Caco-2 (cell line): ENCODE results near the gene BEND5. TPM values are rescaled to one million over a fixed set of nuclear protein-coding genes. Genes with fewer than 3 reads are reported as not detected.

Source experiments
- BruUV-seq: library from RNA; stranded (reverse); fragments of 400-500 nt; replicated peaks from 2 replicates; lab custom pipeline; 2021; lab: Mats Ljungman, UMichigan
- CTCF ChIA-PET: fragments of 300-600 bp; sonication (Branson Sonifier 250); formaldehyde crosslinking; loops from one replicate; lab custom pipeline; 2022; ENCODE audit warnings: antibody characterized with exemption; lab: Charles Lee
- POLR2A ChIA-PET: fragments of 300-600 bp; sonication (Branson Sonifier 250); formaldehyde crosslinking; loops from one replicate; lab custom pipeline; 2022; ENCODE audit warnings: antibody characterized with exemption; lab: Charles Lee
- DNase-seq, 2 experiments: peaks; one replicate each; pipeline versions ENCODE4 v3.0.0 to v3.0.0-alpha.2; 2020 to 2022
- H3K27me3 ChIP-seq: replicated peaks from 2 replicates; pipeline ENCODE4 v1.6.0; 2011; ENCODE audit warnings: low read length; ENCODE audit not compliant: control insufficient read depth, insufficient read depth
- H3K36me3 ChIP-seq: 2 replicates; pipeline ENCODE4 v1.5.1; 2011; ENCODE audit warnings: low read length; ENCODE audit not compliant: control insufficient read depth, insufficient read depth
- H3K4me1 ChIP-seq: fragments of 250-450 bp; sonication (Bioruptor Pico); 2 replicates; pipeline ENCODE4 v1.5.1; 2020; ENCODE audit warnings: mild to moderate bottlenecking
- H3K4me3 ChIP-seq: 2 replicates; pipeline ENCODE4 v1.5.1; 2011; ENCODE audit warnings: low read depth, mild to moderate bottlenecking, control low read depth, low read length
- H3K9me3 ChIP-seq: fragments of 250-450 bp; sonication (Bioruptor Pico); 2 replicates; pipeline ENCODE4 v1.5.1; 2020; ENCODE audit warnings: mild to moderate bottlenecking, moderate library complexity
- H3K27ac Mint-ChIP-seq: one replicate; pipeline ENCODE4 v1.8.0; 2022; ENCODE audit warnings: mixed read lengths; ENCODE audit not compliant: unreplicated experiment
- H3K27me3 Mint-ChIP-seq: one replicate; pipeline ENCODE4 v1.8.0; 2022; ENCODE audit warnings: mixed read lengths; ENCODE audit not compliant: insufficient read depth, unreplicated experiment
- H3K36me3 Mint-ChIP-seq: one replicate; pipeline ENCODE4 v1.8.0; 2022; ENCODE audit warnings: mild to moderate bottlenecking, mixed read lengths; ENCODE audit not compliant: insufficient read depth, unreplicated experiment
- H3K4me1 Mint-ChIP-seq: one replicate; pipeline ENCODE4 v1.8.0; 2022; ENCODE audit warnings: low read depth, mixed read lengths; ENCODE audit not compliant: unreplicated experiment
- H3K4me3 Mint-ChIP-seq: one replicate; pipeline ENCODE4 v1.8.0; 2022; ENCODE audit warnings: mild to moderate bottlenecking, moderate library complexity, mixed read lengths; ENCODE audit not compliant: unreplicated experiment
- H3K9me3 Mint-ChIP-seq: one replicate; pipeline ENCODE4 v1.8.0; 2022; ENCODE audit warnings: mixed read lengths; ENCODE audit not compliant: unreplicated experiment
- intact Hi-C: fragments of 100-400 bp; cut with micrococcal nuclease; formaldehyde crosslinking; loops from one replicate; pipeline ENCODE4 v1.10.0; 2022; ENCODE audit not compliant: unreplicated experiment
- total RNA-seq: library from RNA; stranded (reverse); gene quantifications from 2 replicates; pipeline ENCODE4 v1.2.3, GENCODE V29; 2022
- TF ChIP-seq, protein P1 (sequence below), 2 experiments: fragments of 200-600 bp in 1 of 2; IDR thresholded peaks; 1 replicate in 1 of 2; 2 replicates in 1 of 2; pipeline versions ENCODE4 v1.5.1 to v1.8.0; 2011 to 2022; ENCODE audit warnings: antibody characterized with exemption in 1 of 2, control low read depth in 1 of 2, inconsistent platforms in 1 of 2, low read depth in 1 of 2, low read length in 1 of 2, mild to moderate bottlenecking in 1 of 2, moderate library complexity in 1 of 2; ENCODE audit not compliant: insufficient read depth in 1 of 2, severe bottlenecking in 1 of 2, unreplicated experiment in 1 of 2

BEND5 gene
- total RNA-seq, 1 experiment from 2014 or later: 0.57 TPM

DNA sequence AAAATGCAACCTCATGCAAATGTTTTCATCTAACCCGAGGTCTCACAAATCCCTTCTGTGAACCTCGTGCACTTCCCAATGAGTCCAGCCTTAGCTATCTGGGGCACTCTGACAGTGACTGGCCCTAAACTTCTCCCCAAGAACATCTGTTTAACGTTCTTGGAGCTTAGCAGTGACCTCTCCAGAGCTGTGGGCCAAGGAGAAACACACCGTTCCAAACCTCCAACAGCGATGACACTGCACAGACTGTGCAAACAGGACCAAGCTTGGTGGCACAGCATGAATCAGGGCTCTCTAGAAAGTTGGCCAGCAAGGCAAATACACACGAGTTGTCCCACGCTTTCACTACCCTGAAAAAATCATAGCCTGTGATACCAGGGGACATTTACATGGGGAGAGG lies 15.8 kb downstream of the BEND5 start:
- Mint-ChIP-seq H3K9me3 (peaks cover 26% of the 10 kb centered on the region), H3K27me3 (no peaks in the 10 kb centered on the region), H3K4me3 (no peak overlapping the region), H3K27ac (no peak overlapping the region), H3K4me1 (peaks cover 5% of the 10 kb centered on the region), H3K36me3 (no peaks in the 10 kb centered on the region)
- ChIA-PET CTCF (no interaction called here), POLR2A (no interaction called here)
- no TSS peak for BruUV-seq
- Histone ChIP-seq H3K9me3 (no peaks in the 10 kb centered on the region), H3K4me1 (no peaks in the 10 kb centered on the region), H3K27me3 (no peaks in the 10 kb centered on the region), H3K36me3 (no peaks in the 10 kb centered on the region), H3K4me3 (no peak overlapping the region)
- TF ChIP-seq, protein P1, sequence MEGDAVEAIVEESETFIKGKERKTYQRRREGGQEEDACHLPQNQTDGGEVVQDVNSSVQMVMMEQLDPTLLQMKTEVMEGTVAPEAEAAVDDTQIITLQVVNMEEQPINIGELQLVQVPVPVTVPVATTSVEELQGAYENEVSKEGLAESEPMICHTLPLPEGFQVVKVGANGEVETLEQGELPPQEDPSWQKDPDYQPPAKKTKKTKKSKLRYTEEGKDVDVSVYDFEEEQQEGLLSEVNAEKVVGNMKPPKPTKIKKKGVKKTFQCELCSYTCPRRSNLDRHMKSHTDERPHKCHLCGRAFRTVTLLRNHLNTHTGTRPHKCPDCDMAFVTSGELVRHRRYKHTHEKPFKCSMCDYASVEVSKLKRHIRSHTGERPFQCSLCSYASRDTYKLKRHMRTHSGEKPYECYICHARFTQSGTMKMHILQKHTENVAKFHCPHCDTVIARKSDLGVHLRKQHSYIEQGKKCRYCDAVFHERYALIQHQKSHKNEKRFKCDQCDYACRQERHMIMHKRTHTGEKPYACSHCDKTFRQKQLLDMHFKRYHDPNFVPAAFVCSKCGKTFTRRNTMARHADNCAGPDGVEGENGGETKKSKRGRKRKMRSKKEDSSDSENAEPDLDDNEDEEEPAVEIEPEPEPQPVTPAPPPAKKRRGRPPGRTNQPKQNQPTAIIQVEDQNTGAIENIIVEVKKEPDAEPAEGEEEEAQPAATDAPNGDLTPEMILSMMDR (IDR thresholded peaks at IDR 0.05; ENCODE audit: insufficient read depth in 1 of 2, low read depth in 1 of 2, low read length in 1 of 2, severe bottlenecking in 1 of 2, unreplicated experiment in 1 of 2): no peak
- no peak for DNase-seq
- intact Hi-C loops: loop anchor here (5.0 kb wide), 1 partner anchor 56 kb away; no protein-coding TSS in a partner anchor

DNA sequence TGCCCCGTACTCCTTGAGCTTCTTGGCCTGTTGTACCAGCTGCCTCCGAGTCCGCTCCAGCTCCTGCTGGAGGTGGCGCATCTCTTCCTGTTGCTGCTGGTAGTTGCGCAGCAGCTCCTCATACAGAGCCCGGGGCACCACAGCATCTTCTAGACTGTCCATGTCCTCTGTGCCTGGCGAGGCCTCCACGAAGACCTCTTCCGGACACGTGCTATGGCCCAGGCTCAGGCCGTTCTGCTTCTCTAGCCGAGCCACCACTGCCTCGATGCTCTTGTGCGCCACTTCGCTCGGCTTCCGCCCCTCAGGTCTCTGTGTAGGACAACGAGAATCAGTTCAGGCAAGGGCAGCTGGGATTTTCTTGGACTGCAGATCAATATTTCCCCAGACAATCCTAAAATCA lies 17.7 kb downstream of the BEND5 start:
- peaks cover 11% of the 10 kb centered on the region for H3K4me1 ChIP-seq
- ChIA-PET POLR2A (no interaction called here), CTCF (no interaction called here)
- no peak for DNase-seq
- no peak overlapping the region for H3K4me3 ChIP-seq
- no peaks in the 10 kb centered on the region for H3K36me3 Mint-ChIP-seq
- H3K4me1 Mint-ChIP-seq: peaks cover 13% of the 10 kb centered on the region
- H3K36me3 ChIP-seq: no peaks in the 10 kb centered on the region
- no peaks in the 10 kb centered on the region for H3K27me3 ChIP-seq
- H3K27ac Mint-ChIP-seq: no peak overlapping the region
- H3K9me3 Mint-ChIP-seq: peaks cover 13% of the 10 kb centered on the region
- no peaks in the 10 kb centered on the region for H3K9me3 ChIP-seq
- BruUV-seq: no TSS peak
- no peaks in the 10 kb centered on the region for H3K27me3 Mint-ChIP-seq
- TF ChIP-seq, protein P1 (IDR thresholded peaks at IDR 0.05; ENCODE audit: insufficient read depth in 1 of 2, low read depth in 1 of 2, low read length in 1 of 2, severe bottlenecking in 1 of 2, unreplicated experiment in 1 of 2): no peak
- no peak overlapping the region for H3K4me3 Mint-ChIP-seq
- intact Hi-C loops: no loop called here

DNA sequence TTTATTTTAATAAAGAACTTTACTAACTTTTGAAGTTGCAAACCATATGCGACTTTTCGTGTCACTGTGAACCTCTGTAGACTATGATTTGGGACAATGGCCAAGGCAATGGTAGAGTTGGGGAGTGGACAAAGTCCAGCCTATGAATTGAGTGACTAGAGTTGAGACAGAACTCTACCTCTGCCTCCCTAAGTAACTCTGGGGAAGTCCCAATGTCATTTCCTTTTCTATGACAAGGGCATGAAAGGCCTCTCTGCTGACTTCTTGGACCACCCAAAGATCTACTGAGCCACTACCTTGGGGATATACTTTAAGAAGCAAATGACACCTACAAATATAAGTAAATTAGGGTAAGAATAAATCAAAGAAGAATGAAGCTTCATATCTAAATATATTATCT lies 19.3 kb downstream of the BEND5 start:
- TF ChIP-seq, protein P1 (IDR thresholded peaks at IDR 0.05; ENCODE audit: insufficient read depth in 1 of 2, low read depth in 1 of 2, low read length in 1 of 2, severe bottlenecking in 1 of 2, unreplicated experiment in 1 of 2): no peak
- Mint-ChIP-seq H3K9me3 (peaks cover 11% of the 10 kb centered on the region), H3K27me3 (no peaks in the 10 kb centered on the region), H3K36me3 (no peaks in the 10 kb centered on the region), H3K4me1 (peaks cover 18% of the 10 kb centered on the region), H3K4me3 (no peak overlapping the region), H3K27ac (no peak overlapping the region)
- ChIA-PET CTCF (no interaction called here), POLR2A (no interaction called here)
- no TSS peak for BruUV-seq
- DNase-seq: no peak
- Histone ChIP-seq H3K4me1 (peaks cover 25% of the 10 kb centered on the region), H3K27me3 (no peaks in the 10 kb centered on the region), H3K36me3 (no peaks in the 10 kb centered on the region), H3K4me3 (no peak overlapping the region), H3K9me3 (no peaks in the 10 kb centered on the region)
- intact Hi-C loops: no loop called here
